Keratinocyte (primary cell): ENCODE data around the gene VEGFA. TPM values are rescaled to one million over a fixed set of nuclear protein-coding genes. Genes with fewer than 3 reads are reported as not detected.

ENCODE experiments used
- DNase-seq: peaks from one replicate; pipeline ENCODE4 v3.0.0-alpha.2; 2011; ENCODE audit warnings: low read depth, missing footprints, low spot score
- FAIRE-seq: peaks from 2 replicates; lab custom pipeline; 2011; peaks lifted over from hg19 to GRCh38; lab: Jason Lieb, UNC
- H2AFZ ChIP-seq: 2 replicates; pipeline ENCODE4 v1.6.0; 2012; ENCODE audit warnings: low read length, control low read depth, inconsistent platforms; ENCODE audit not compliant: control insufficient read depth
- H3K27ac ChIP-seq: 2 replicates; pipeline ENCODE4 v1.5.1; 2011; ENCODE audit warnings: low read length; ENCODE audit not compliant: control insufficient read depth, insufficient read depth
- H3K27me3 ChIP-seq: 3 replicates; pipeline ENCODE4 v1.6.0; 2011; ENCODE audit warnings: low read length; ENCODE audit not compliant: control insufficient read depth, insufficient read depth; ENCODE audit errors: extremely low read depth
- H3K36me3 ChIP-seq, 2 experiments: 2 replicates in 1 of 2; 3 replicates in 1 of 2; pipeline ENCODE4 v1.5.1; 2011; ENCODE audit warnings: low read length in 2 of 2, mild to moderate bottlenecking in 1 of 2; ENCODE audit not compliant: control insufficient read depth in 2 of 2, insufficient read depth in 2 of 2; ENCODE audit errors: extremely low read depth in 1 of 2
- H3K4me1 ChIP-seq: 3 replicates; pipeline ENCODE4 v1.5.1; 2011; ENCODE audit warnings: low read length; ENCODE audit not compliant: control insufficient read depth, insufficient read depth; ENCODE audit errors: extremely low read depth
- H3K4me2 ChIP-seq: 3 replicates; pipeline ENCODE4 v1.6.0; 2011; ENCODE audit warnings: low read depth, low read length; ENCODE audit not compliant: control insufficient read depth, insufficient read depth; ENCODE audit errors: extremely low read depth
- H3K4me3 ChIP-seq, 3 experiments: fragments of 200-600 bp in 1 of 3; sonication (generic) in 1 of 3; 2 replicates in 2 of 3; 3 replicates in 1 of 3; pipeline ENCODE4 v1.5.1; 2011 to 2016; ENCODE audit warnings: low read length in 3 of 3, mild to moderate bottlenecking in 3 of 3, control low read depth in 2 of 3, inconsistent platforms in 1 of 3, low read depth in 1 of 3, mixed read lengths in 1 of 3, mixed run types in 1 of 3, moderate library complexity in 1 of 3; ENCODE audit not compliant: control insufficient read depth in 2 of 3, insufficient read depth in 2 of 3; ENCODE audit errors: extremely low read depth in 1 of 3
- H3K79me2 ChIP-seq: 2 replicates; pipeline ENCODE4 v1.6.0; 2012; ENCODE audit warnings: low read length; ENCODE audit not compliant: control insufficient read depth, insufficient read depth
- H3K9ac ChIP-seq: 3 replicates; pipeline ENCODE4 v1.6.0; 2011; ENCODE audit warnings: low read length; ENCODE audit not compliant: control insufficient read depth, insufficient read depth; ENCODE audit errors: extremely low read depth
- H3K9me1 ChIP-seq: 3 replicates; pipeline ENCODE4 v1.6.0; 2011; ENCODE audit warnings: low read length; ENCODE audit not compliant: control insufficient read depth, insufficient read depth; ENCODE audit errors: extremely low read depth
- H3K9me3 ChIP-seq: 2 replicates; pipeline ENCODE4 v1.5.1; 2012; ENCODE audit warnings: low read depth, low read length; ENCODE audit not compliant: control insufficient read depth
- H4K20me1 ChIP-seq: 3 replicates; pipeline ENCODE4 v1.6.0; 2011; ENCODE audit warnings: low read length; ENCODE audit not compliant: control insufficient read depth, insufficient read depth; ENCODE audit errors: extremely low read depth
- CTCF ChIP-seq, 3 experiments: IDR thresholded peaks in 1 of 3; conservative IDR thresholded peaks in 1 of 3; optimal IDR thresholded peaks in 1 of 3; 2 replicates in 2 of 3; 3 replicates in 1 of 3; pipeline versions ENCODE3 to v1.5.1; 2011; ENCODE audit warnings: low read length in 3 of 3, mild to moderate bottlenecking in 3 of 3, moderate library complexity in 2 of 3, control low read depth in 1 of 3, inconsistent platforms in 1 of 3; ENCODE audit not compliant: insufficient read depth in 2 of 3; ENCODE audit errors: extremely low read depth in 1 of 3
- EZH2 ChIP-seq: IDR thresholded peaks from one replicate; pipeline ENCODE4 v1.6.1; 2012; ENCODE audit warnings: inconsistent platforms, mild to moderate bottlenecking, low read length, moderate library complexity
- dilution Hi-C: fragments of 300-500 bp; cut with MboI; formaldehyde crosslinking; loops from one replicate; pipeline ENCODE4 v1.7.0; 2020; ENCODE audit warnings: low sequenced_read_pairs; ENCODE audit not compliant: extremely low pct_ligation_motif_present
- polyA plus RNA-seq, 5 experiments: library from polyadenylated mRNA; depleted of rRNA in 3 of 5; stranded (reverse) in 3 of 5; stranded (forward) in 1 of 5; unstranded in 1 of 5; fragments of >200 nt; gene quantifications; 1 replicate in 1 of 5; 2 replicates in 3 of 5; 3 replicates in 1 of 5; pipeline versions ENCODE4 v1.2.1 to v1.2.3, GENCODE V29; 2011 to 2012; ENCODE audit warnings: missing spikeins in 2 of 5, low read depth in 1 of 5, low replicate concordance in 1 of 5

The VEGFA gene
- polyA plus RNA-seq, 1 donor (not counting 4 experiments of a cell fraction or from before 2014, with no cell fraction given): 149 TPM

- no peak overlapping the region for H2AFZ ChIP-seq
- no peaks in the 10 kb centered on the region for H3K27me3 ChIP-seq
- H3K4me3 ChIP-seq: peak overlapping the region in 1 of 3 experiments; percentile 25
- peak overlapping the region; percentile 17 for H3K4me2 ChIP-seq
- H3K4me1 ChIP-seq: peaks cover 59% of the 10 kb centered on the region
- no peaks in the 10 kb centered on the region for H3K79me2 ChIP-seq
- no peak overlapping the region for H3K9ac ChIP-seq
- no peak for TF ChIP-seq EZH2
- no peak for TF ChIP-seq CTCF (optimal IDR thresholded peaks at IDR 0.05 in 1 of 3, IDR thresholded peaks at IDR 0.05 in 1 of 3, conservative IDR thresholded peaks at IDR 0.05 in 1 of 3; ENCODE audit: extremely low read depth in 1 of 3, insufficient read depth in 2 of 3, low read length in 3 of 3)
- H4K20me1 ChIP-seq: no peaks in the 10 kb centered on the region
- FAIRE-seq: peak; percentile 75
- no peaks in the 10 kb centered on the region for H3K9me1 ChIP-seq
- peak; percentile 35 for DNase-seq
- H3K27ac ChIP-seq: peak overlapping the region; percentile 71
- dilution Hi-C loops: no loop called here
- no peaks in the 10 kb centered on the region for H3K36me3 ChIP-seq
- no peaks in the 10 kb centered on the region for H3K9me3 ChIP-seq
Observed at GRCh38 chr6:43738877-43739641, 31.0 kb upstream of the VEGFA start.

GRCh38 chr6:43739642-43740091, 30.3 kb upstream of the VEGFA start:
- H3K9me3 ChIP-seq: no peaks in the 10 kb centered on the region
- no peaks in the 10 kb centered on the region for H4K20me1 ChIP-seq
- H3K4me1 ChIP-seq: peaks cover 53% of the 10 kb centered on the region
- FAIRE-seq: no peak
- peak overlapping the region in 1 of 3 experiments; percentile 25 for H3K4me3 ChIP-seq
- no peaks in the 10 kb centered on the region for H3K36me3 ChIP-seq
- DNase-seq: no peak
- no peak overlapping the region for H3K9ac ChIP-seq
- TF ChIP-seq EZH2 (no peak), CTCF (optimal IDR thresholded peaks at IDR 0.05 in 1 of 3, IDR thresholded peaks at IDR 0.05 in 1 of 3, conservative IDR thresholded peaks at IDR 0.05 in 1 of 3; ENCODE audit: extremely low read depth in 1 of 3, insufficient read depth in 2 of 3, low read length in 3 of 3) (no peak)
- no peak overlapping the region for H2AFZ ChIP-seq
- H3K79me2 ChIP-seq: no peaks in the 10 kb centered on the region
- no peaks in the 10 kb centered on the region for H3K27me3 ChIP-seq
- peak overlapping the region; percentile 17 for H3K4me2 ChIP-seq
- H3K27ac ChIP-seq: no peak overlapping the region
- H3K9me1 ChIP-seq: no peaks in the 10 kb centered on the region
- dilution Hi-C loops: no loop called here
